Measurements from ENCODE around the gene BCAS3.

The BCAS3 gene

GRCh38 chr17:60790205-60790604, 112.6 kb downstream of the BCAS3 start:
- Mint-ChIP-seq H3K4me1 (no peaks in the 10 kb centered on the region), H3K4me3 (no peak overlapping the region), H3K27me3 (ENCODE audit: low read depth, poor library complexity) (peaks cover 2% of the 10 kb centered on the region), H3K36me3 (ENCODE audit: low read depth) (no peaks in the 10 kb centered on the region), H3K27ac (no peak overlapping the region), H3K9me3 (peaks cover 8% of the 10 kb centered on the region)
- TF ChIP-seq CTCF (IDR thresholded peaks at IDR 0.05), result no peak
- no peak for DNase-seq

GRCh38 chr17:60792250-60792898, 114.7 kb downstream of the BCAS3 start:
- no peak for TF ChIP-seq CTCF (IDR thresholded peaks at IDR 0.05)
- Mint-ChIP-seq H3K4me1 (no peaks in the 10 kb centered on the region), H3K27ac (no peak overlapping the region), H3K27me3 (ENCODE audit: low read depth, poor library complexity) (peaks cover 4% of the 10 kb centered on the region), H3K9me3 (peaks cover 15% of the 10 kb centered on the region), H3K36me3 (ENCODE audit: low read depth) (no peaks in the 10 kb centered on the region), H3K4me3 (no peak overlapping the region)
- DNase-seq, result no peak

- Mint-ChIP-seq H3K27ac (no peak overlapping the region), H3K27me3 (ENCODE audit: low read depth, poor library complexity) (peaks cover 8% of the 10 kb centered on the region), H3K4me3 (no peak overlapping the region), H3K36me3 (ENCODE audit: low read depth) (no peaks in the 10 kb centered on the region), H3K4me1 (no peaks in the 10 kb centered on the region), H3K9me3 (peaks cover 15% of the 10 kb centered on the region)
- DNase-seq, result no peak
- TF ChIP-seq CTCF (IDR thresholded peaks at IDR 0.05), result no peak
These were observed 120.9 kb downstream of the BCAS3 start for GRCh38 chr17:60798576-60798975.

- Mint-ChIP-seq H3K4me1 (no peaks in the 10 kb centered on the region), H3K36me3 (ENCODE audit: low read depth) (no peaks in the 10 kb centered on the region), H3K27ac (no peak overlapping the region), H3K9me3 (no peaks in the 10 kb centered on the region), H3K27me3 (ENCODE audit: low read depth, poor library complexity) (peaks cover 4% of the 10 kb centered on the region), H3K4me3 (no peak overlapping the region)
- TF ChIP-seq CTCF (IDR thresholded peaks at IDR 0.05), result no peak
- no peak for DNase-seq
These were observed 124.7 kb downstream of the BCAS3 start for GRCh38 chr17:60802377-60802776.

GRCh38 chr17:60803059-60803458, 125.4 kb downstream of the BCAS3 start:
- Mint-ChIP-seq H3K4me3 (no peak overlapping the region), H3K9me3 (no peaks in the 10 kb centered on the region), H3K36me3 (ENCODE audit: low read depth) (no peaks in the 10 kb centered on the region), H3K27me3 (ENCODE audit: low read depth, poor library complexity) (peaks cover 3% of the 10 kb centered on the region), H3K27ac (no peak overlapping the region), H3K4me1 (no peaks in the 10 kb centered on the region)
- DNase-seq, result no peak
- TF ChIP-seq CTCF (IDR thresholded peaks at IDR 0.05), result no peak

- H3K4me3 Mint-ChIP-seq, result no peak overlapping the region
- no peak for TF ChIP-seq CTCF (IDR thresholded peaks at IDR 0.05)
- H3K9me3 Mint-ChIP-seq, result no peaks in the 10 kb centered on the region
- H3K27me3 Mint-ChIP-seq (ENCODE audit: low read depth, poor library complexity), result no peaks in the 10 kb centered on the region
- DNase-seq, result no peak
- H3K4me1 Mint-ChIP-seq, result no peaks in the 10 kb centered on the region
- no peaks in the 10 kb centered on the region for H3K36me3 Mint-ChIP-seq (ENCODE audit: low read depth)
- H3K27ac Mint-ChIP-seq, result no peak overlapping the region
These were observed 127.2 kb downstream of the BCAS3 start for GRCh38 chr17:60804831-60805230.

Measured in nephron progenitor cell (in vitro differentiated cells).